ENCODE data around the gene SH3D19. TPM values are rescaled to one million over a fixed set of nuclear protein-coding genes. Genes with fewer than 3 reads are reported as not detected.
"Not testable (repeated sequence)": the region's sequence is repeated elsewhere in the genome, so short reads cannot be mapped to it uniquely, and the experiment has no call there.

SH3D19 gene
- total RNA-seq, 3 donors from 2014 or later: 0.24 to 0.61 (median 0.56) TPM

- not testable (repeated sequence) for ATAC-seq; H3K27me3 Mint-ChIP-seq (ENCODE audit: low read depth)
Observed at GRCh38 chr4:151268905-151269304, 56.5 kb downstream of the SH3D19 start.

GRCh38 chr4:151267822-151268535, 57.4 kb downstream of the SH3D19 start:
- DNase-seq: no peak
- Mint-ChIP-seq H3K27me3 (ENCODE audit: low read depth) (peaks cover 3% of the 10 kb centered on the region), H3K9me3 (no peaks in the 10 kb centered on the region), H3K4me1 (ENCODE audit: low read depth) (no peaks in the 10 kb centered on the region), H3K4me3 (no peak overlapping the region), H3K36me3 (ENCODE audit: insufficient read depth) (no peaks in the 10 kb centered on the region)
- ATAC-seq: no peak

More at GRCh38 chr4:151268905-151269304, 56.5 kb downstream of the SH3D19 start:
- H3K4me1 Mint-ChIP-seq (ENCODE audit: low read depth); H3K36me3 Mint-ChIP-seq (ENCODE audit: insufficient read depth); H3K4me3 Mint-ChIP-seq; H3K9me3 Mint-ChIP-seq; DNase-seq: not testable (repeated sequence)

GRCh38 chr4:151267104-151267503, 58.3 kb downstream of the SH3D19 start:
- H3K27me3 Mint-ChIP-seq (ENCODE audit: low read depth): peaks cover 3% of the 10 kb centered on the region
- no peaks in the 10 kb centered on the region for H3K9me3 Mint-ChIP-seq
- DNase-seq (no peak), ATAC-seq (no peak)
- no peaks in the 10 kb centered on the region for H3K36me3 Mint-ChIP-seq (ENCODE audit: insufficient read depth)
- H3K4me1 Mint-ChIP-seq (ENCODE audit: low read depth): no peaks in the 10 kb centered on the region
- no peak overlapping the region for H3K4me3 Mint-ChIP-seq

- Mint-ChIP-seq H3K9me3 (no peaks in the 10 kb centered on the region), H3K27me3 (ENCODE audit: low read depth) (peaks cover 2% of the 10 kb centered on the region), H3K36me3 (ENCODE audit: insufficient read depth) (no peaks in the 10 kb centered on the region), H3K4me3 (no peak overlapping the region), H3K4me1 (ENCODE audit: low read depth) (no peaks in the 10 kb centered on the region)
- ATAC-seq (no peak), DNase-seq (no peak)
Observed at GRCh38 chr4:151266497-151266896, 58.9 kb downstream of the SH3D19 start.

- Mint-ChIP-seq H3K4me1 (ENCODE audit: low read depth) (no peaks in the 10 kb centered on the region), H3K27me3 (ENCODE audit: low read depth) (peaks cover 4% of the 10 kb centered on the region), H3K9me3 (no peaks in the 10 kb centered on the region), H3K36me3 (ENCODE audit: insufficient read depth) (no peaks in the 10 kb centered on the region), H3K4me3 (no peak overlapping the region)
- DNase-seq: no peak
- no peak for ATAC-seq
Observed at GRCh38 chr4:151263455-151263854, 62.0 kb downstream of the SH3D19 start.

GRCh38 chr4:151260526-151260925, 64.9 kb downstream of the SH3D19 start:
- peaks cover 4% of the 10 kb centered on the region for H3K27me3 Mint-ChIP-seq (ENCODE audit: low read depth)
- no peak overlapping the region for H3K4me3 Mint-ChIP-seq
- H3K36me3 Mint-ChIP-seq (ENCODE audit: insufficient read depth): no peaks in the 10 kb centered on the region
- ATAC-seq (no peak), DNase-seq (no peak)
- H3K9me3 Mint-ChIP-seq: no peaks in the 10 kb centered on the region
- H3K4me1 Mint-ChIP-seq (ENCODE audit: low read depth): no peaks in the 10 kb centered on the region

- Mint-ChIP-seq H3K4me3 (no peak overlapping the region), H3K27me3 (ENCODE audit: low read depth) (peaks cover 4% of the 10 kb centered on the region), H3K36me3 (ENCODE audit: insufficient read depth) (no peaks in the 10 kb centered on the region), H3K9me3 (no peaks in the 10 kb centered on the region), H3K4me1 (ENCODE audit: low read depth) (no peaks in the 10 kb centered on the region)
- ATAC-seq (no peak), DNase-seq (no peak)
Observed at GRCh38 chr4:151259752-151260151, 65.7 kb downstream of the SH3D19 start.

- Mint-ChIP-seq H3K4me1 (ENCODE audit: low read depth) (no peaks in the 10 kb centered on the region), H3K27me3 (ENCODE audit: low read depth) (peaks cover 4% of the 10 kb centered on the region)
- ATAC-seq: no peak
Observed at GRCh38 chr4:151257704-151258103, 67.7 kb downstream of the SH3D19 start.

GRCh38 chr4:151256134-151256533, 69.3 kb downstream of the SH3D19 start:
- H3K27me3 Mint-ChIP-seq (ENCODE audit: low read depth): peaks cover under 1% of the 10 kb centered on the region
- no peaks in the 10 kb centered on the region for H3K9me3 Mint-ChIP-seq
- H3K36me3 Mint-ChIP-seq (ENCODE audit: insufficient read depth): no peaks in the 10 kb centered on the region
- DNase-seq (no peak), ATAC-seq (no peak)
- H3K4me1 Mint-ChIP-seq (ENCODE audit: low read depth): no peaks in the 10 kb centered on the region
- no peak overlapping the region for H3K4me3 Mint-ChIP-seq

More at GRCh38 chr4:151257704-151258103, 67.7 kb downstream of the SH3D19 start:
- Mint-ChIP-seq H3K4me3 (no peak overlapping the region), H3K9me3 (no peaks in the 10 kb centered on the region), H3K36me3 (ENCODE audit: insufficient read depth) (no peaks in the 10 kb centered on the region)
- no peak for DNase-seq

GRCh38 chr4:151255680-151256079, 69.7 kb downstream of the SH3D19 start:
- not testable (repeated sequence) for H3K4me3 Mint-ChIP-seq; DNase-seq; H3K4me1 Mint-ChIP-seq (ENCODE audit: low read depth); ATAC-seq; H3K36me3 Mint-ChIP-seq (ENCODE audit: insufficient read depth); H3K27me3 Mint-ChIP-seq (ENCODE audit: low read depth); H3K9me3 Mint-ChIP-seq

- not testable (repeated sequence) for DNase-seq; ATAC-seq; H3K27me3 Mint-ChIP-seq (ENCODE audit: low read depth); H3K4me1 Mint-ChIP-seq (ENCODE audit: low read depth); H3K4me3 Mint-ChIP-seq; H3K9me3 Mint-ChIP-seq; H3K36me3 Mint-ChIP-seq (ENCODE audit: insufficient read depth)
Observed at GRCh38 chr4:151255226-151255625, 70.2 kb downstream of the SH3D19 start.

- ATAC-seq (no peak), DNase-seq (no peak)
- Mint-ChIP-seq H3K4me3 (no peak overlapping the region), H3K36me3 (ENCODE audit: insufficient read depth) (no peaks in the 10 kb centered on the region), H3K27me3 (ENCODE audit: low read depth) (no peaks in the 10 kb centered on the region), H3K4me1 (ENCODE audit: low read depth) (no peaks in the 10 kb centered on the region), H3K9me3 (no peaks in the 10 kb centered on the region)
Observed at GRCh38 chr4:151251603-151252304, 73.7 kb downstream of the SH3D19 start.

- Mint-ChIP-seq H3K36me3 (ENCODE audit: insufficient read depth) (no peaks in the 10 kb centered on the region), H3K9me3 (no peaks in the 10 kb centered on the region), H3K4me3 (no peak overlapping the region), H3K27me3 (ENCODE audit: low read depth) (peaks cover 1% of the 10 kb centered on the region), H3K4me1 (ENCODE audit: low read depth) (no peaks in the 10 kb centered on the region)
- no peak for DNase-seq
- no peak for ATAC-seq
Observed at GRCh38 chr4:151250706-151251105, 74.7 kb downstream of the SH3D19 start.

GRCh38 chr4:151248519-151248918, 76.9 kb downstream of the SH3D19 start:
- Mint-ChIP-seq H3K4me3 (no peak overlapping the region), H3K9me3 (no peaks in the 10 kb centered on the region), H3K27me3 (ENCODE audit: low read depth) (peaks cover 2% of the 10 kb centered on the region), H3K36me3 (ENCODE audit: insufficient read depth) (no peaks in the 10 kb centered on the region), H3K4me1 (ENCODE audit: low read depth) (no peaks in the 10 kb centered on the region)
- DNase-seq (no peak), ATAC-seq (no peak)

- Mint-ChIP-seq H3K4me3 (no peak overlapping the region), H3K4me1 (ENCODE audit: low read depth) (no peaks in the 10 kb centered on the region), H3K27me3 (ENCODE audit: low read depth) (peaks cover 2% of the 10 kb centered on the region), H3K9me3 (no peaks in the 10 kb centered on the region), H3K36me3 (ENCODE audit: insufficient read depth) (no peaks in the 10 kb centered on the region)
- DNase-seq (no peak), ATAC-seq (no peak)
Observed at GRCh38 chr4:151247395-151247794, 78.0 kb downstream of the SH3D19 start.
